ENCODE data around the gene PNPO. TPM values are rescaled to one million over a fixed set of nuclear protein-coding genes. Genes with fewer than 3 reads are reported as not detected.

The PNPO gene
- total RNA-seq, 1 experiment from 2014 or later = 12.3 TPM

DNA sequence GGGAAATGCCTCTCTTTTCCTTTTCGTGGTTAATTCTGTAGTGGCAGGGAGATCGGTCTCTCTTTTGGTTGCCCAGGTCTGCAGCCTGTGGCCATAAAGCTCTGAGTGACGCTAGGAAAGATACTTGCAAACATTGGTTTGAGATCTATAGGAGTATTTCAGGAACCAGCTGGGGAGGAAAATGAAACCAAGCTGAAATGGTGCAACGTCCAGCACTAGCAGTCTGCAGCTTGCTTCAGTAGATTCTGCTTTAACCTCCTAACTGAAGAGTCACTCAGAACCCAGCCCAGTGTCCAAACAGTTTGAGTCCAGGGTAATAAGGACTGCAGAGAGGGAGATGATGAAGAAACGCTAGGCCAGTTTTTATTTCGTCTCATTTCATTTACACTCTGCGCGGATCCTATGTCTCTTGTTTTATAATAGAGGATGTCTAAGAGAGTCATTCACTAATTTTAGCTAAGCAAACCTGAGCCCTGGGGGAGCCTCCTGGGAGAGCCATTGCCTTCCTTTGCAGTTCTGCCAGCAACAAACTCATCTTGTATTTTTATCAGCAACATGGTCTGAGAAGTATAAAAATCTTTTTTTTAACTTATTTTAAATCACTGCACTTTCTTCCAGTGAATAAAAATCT lies 33.3 kb upstream of the PNPO start:
- TF ChIP-seq, protein P1, sequence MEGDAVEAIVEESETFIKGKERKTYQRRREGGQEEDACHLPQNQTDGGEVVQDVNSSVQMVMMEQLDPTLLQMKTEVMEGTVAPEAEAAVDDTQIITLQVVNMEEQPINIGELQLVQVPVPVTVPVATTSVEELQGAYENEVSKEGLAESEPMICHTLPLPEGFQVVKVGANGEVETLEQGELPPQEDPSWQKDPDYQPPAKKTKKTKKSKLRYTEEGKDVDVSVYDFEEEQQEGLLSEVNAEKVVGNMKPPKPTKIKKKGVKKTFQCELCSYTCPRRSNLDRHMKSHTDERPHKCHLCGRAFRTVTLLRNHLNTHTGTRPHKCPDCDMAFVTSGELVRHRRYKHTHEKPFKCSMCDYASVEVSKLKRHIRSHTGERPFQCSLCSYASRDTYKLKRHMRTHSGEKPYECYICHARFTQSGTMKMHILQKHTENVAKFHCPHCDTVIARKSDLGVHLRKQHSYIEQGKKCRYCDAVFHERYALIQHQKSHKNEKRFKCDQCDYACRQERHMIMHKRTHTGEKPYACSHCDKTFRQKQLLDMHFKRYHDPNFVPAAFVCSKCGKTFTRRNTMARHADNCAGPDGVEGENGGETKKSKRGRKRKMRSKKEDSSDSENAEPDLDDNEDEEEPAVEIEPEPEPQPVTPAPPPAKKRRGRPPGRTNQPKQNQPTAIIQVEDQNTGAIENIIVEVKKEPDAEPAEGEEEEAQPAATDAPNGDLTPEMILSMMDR (conservative IDR thresholded peaks at IDR 0.05; ENCODE audit: low read depth, low read length) = no peak
- TF ChIP-seq EZH2 (IDR thresholded peaks at IDR 0.05; ENCODE audit: borderline replicate concordance, low read depth, low read length, poor library complexity, severe bottlenecking) = no peak
- CTCF ChIA-PET = no interaction called here
- DNase-seq (ENCODE audit: low spot score) = no peak
- Histone ChIP-seq H3K27me3 (replicated peaks; ENCODE audit: insufficient read depth, low read depth, low read length, poor library complexity) (no peaks in the 10 kb centered on the region), H3K27ac (ENCODE audit: low read depth, low read length, poor library complexity, severe bottlenecking) (no peak overlapping the region), H3K4me3 (ENCODE audit: low read depth, low read length, poor library complexity, severe bottlenecking) (no peak overlapping the region), H3K4me1 (ENCODE audit: insufficient read depth, low read length, poor library complexity, severe bottlenecking) (no peaks in the 10 kb centered on the region), H3K9me3 (ENCODE audit: low read depth, low read length, poor library complexity, severe bottlenecking) (no peaks in the 10 kb centered on the region), H3K36me3 (ENCODE audit: insufficient read depth, low read length, poor library complexity, severe bottlenecking) (no peaks in the 10 kb centered on the region)
- BruUV-seq (replicated peaks) = no TSS peak
- POLR2A ChIA-PET (ENCODE audit: low non-redundant PET) = no interaction called here
- intact Hi-C loops (cut with micrococcal nuclease; ENCODE audit: unreplicated experiment) = no loop called here

DNA sequence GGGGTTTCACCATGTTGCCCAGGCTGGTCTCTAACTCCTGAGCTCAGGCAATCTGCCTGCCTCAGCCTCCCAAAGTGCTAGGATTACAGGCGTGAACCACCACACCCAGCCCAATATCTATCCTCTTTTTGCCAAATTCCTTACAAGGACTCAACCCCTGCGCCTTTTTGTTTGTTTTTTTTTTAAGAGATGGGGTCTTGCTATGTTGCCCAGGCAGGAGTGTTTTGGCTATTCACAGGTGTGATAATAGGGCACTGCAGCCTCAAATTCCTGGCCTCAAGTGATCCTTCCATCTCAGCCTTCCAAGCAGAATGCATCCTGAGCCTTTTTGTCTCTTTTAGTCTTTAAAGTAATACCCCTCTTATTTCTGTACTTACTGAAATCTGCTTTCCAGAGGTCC lies 28.3 kb upstream of the PNPO start:
- intact Hi-C loops (cut with micrococcal nuclease; ENCODE audit: unreplicated experiment) = no loop called here
- ChIA-PET POLR2A (ENCODE audit: low non-redundant PET) (no interaction called here), CTCF (no interaction called here)
- no peak overlapping the region for H3K4me3 ChIP-seq (ENCODE audit: low read depth, low read length, poor library complexity, severe bottlenecking)
- no peak overlapping the region for H3K27ac ChIP-seq (ENCODE audit: low read depth, low read length, poor library complexity, severe bottlenecking)
- no peaks in the 10 kb centered on the region for H3K9me3 ChIP-seq (ENCODE audit: low read depth, low read length, poor library complexity, severe bottlenecking)
- peaks cover 3% of the 10 kb centered on the region for H3K36me3 ChIP-seq (ENCODE audit: insufficient read depth, low read length, poor library complexity, severe bottlenecking)
- TF ChIP-seq EZH2 (IDR thresholded peaks at IDR 0.05; ENCODE audit: borderline replicate concordance, low read depth, low read length, poor library complexity, severe bottlenecking) = no peak
- TF ChIP-seq, protein P1 (conservative IDR thresholded peaks at IDR 0.05; ENCODE audit: low read depth, low read length) = no peak
- no peak for DNase-seq (ENCODE audit: low spot score)
- H3K27me3 ChIP-seq (replicated peaks; ENCODE audit: insufficient read depth, low read depth, low read length, poor library complexity) = no peaks in the 10 kb centered on the region
- no peaks in the 10 kb centered on the region for H3K4me1 ChIP-seq (ENCODE audit: insufficient read depth, low read length, poor library complexity, severe bottlenecking)
- BruUV-seq (replicated peaks) = no TSS peak

DNA sequence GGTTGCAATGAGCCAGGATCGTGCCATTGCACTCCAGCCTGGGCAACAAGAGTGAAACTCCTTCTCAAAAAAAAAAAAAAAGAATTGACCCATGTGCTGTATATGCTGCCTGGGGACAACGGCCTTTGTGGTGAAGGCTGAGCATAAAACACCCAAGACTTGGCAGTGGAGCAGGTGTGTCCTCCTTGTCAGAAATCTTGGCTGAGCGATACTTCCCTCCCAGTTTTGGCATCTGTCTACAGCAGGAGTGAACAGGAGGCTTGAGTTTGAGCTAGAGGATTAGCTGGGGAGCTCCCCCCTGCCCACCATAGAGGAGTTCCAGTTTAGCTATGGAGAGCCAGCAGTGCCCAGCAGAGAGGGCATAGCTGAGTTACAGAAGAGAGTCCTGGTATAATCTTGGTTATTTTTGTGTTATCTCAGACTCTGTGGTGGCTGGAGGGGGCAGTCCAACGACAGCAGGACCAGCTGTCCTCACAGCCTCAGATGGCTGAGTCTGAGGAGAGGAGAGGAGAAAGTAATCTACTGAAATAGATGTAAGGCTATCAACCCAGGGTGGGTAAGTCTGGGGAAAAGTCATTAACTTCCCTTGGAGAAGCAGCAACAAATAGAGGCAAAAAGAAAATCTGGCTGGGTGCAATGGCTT lies 26.9 kb upstream of the PNPO start:
- TF ChIP-seq, protein P1 (conservative IDR thresholded peaks at IDR 0.05; ENCODE audit: low read depth, low read length) = no peak
- TF ChIP-seq EZH2 (IDR thresholded peaks at IDR 0.05; ENCODE audit: borderline replicate concordance, low read depth, low read length, poor library complexity, severe bottlenecking) = no peak
- Histone ChIP-seq H3K27ac (ENCODE audit: low read depth, low read length, poor library complexity, severe bottlenecking) (no peak overlapping the region), H3K27me3 (replicated peaks; ENCODE audit: insufficient read depth, low read depth, low read length, poor library complexity) (no peaks in the 10 kb centered on the region), H3K4me1 (ENCODE audit: insufficient read depth, low read length, poor library complexity, severe bottlenecking) (no peaks in the 10 kb centered on the region), H3K36me3 (ENCODE audit: insufficient read depth, low read length, poor library complexity, severe bottlenecking) (peaks cover 3% of the 10 kb centered on the region), H3K4me3 (ENCODE audit: low read depth, low read length, poor library complexity, severe bottlenecking) (no peak overlapping the region), H3K9me3 (ENCODE audit: low read depth, low read length, poor library complexity, severe bottlenecking) (no peaks in the 10 kb centered on the region)
- intact Hi-C loops (cut with micrococcal nuclease; ENCODE audit: unreplicated experiment) = no loop called here
- no TSS peak for BruUV-seq (replicated peaks)
- ChIA-PET POLR2A (ENCODE audit: low non-redundant PET) (no interaction called here), CTCF (interaction anchor here (0.7 kb wide), 1 partner anchor 40 kb away, joined by 5 read pairs; no protein-coding TSS in a partner anchor)
- no peak for DNase-seq (ENCODE audit: low spot score)
